ENCODE data around the gene EEF1G.
"Not testable (repeated sequence)": the region's sequence is repeated elsewhere in the genome, so short reads cannot be mapped to it uniquely, and the experiment has no call there.

EEF1G gene

GRCh38 chr11:62556875-62557631 is 16.6 kb downstream of the EEF1G start:
- peaks cover 26% of the 10 kb centered on the region for H3K36me3 ChIP-seq (ENCODE audit: control insufficient read depth, insufficient read depth, low read length)
- H3K4me1 ChIP-seq (ENCODE audit: control insufficient read depth, insufficient read depth, low read length), result peaks cover 58% of the 10 kb centered on the region
- peak overlapping the region; percentile 63 for H3K9ac ChIP-seq (ENCODE audit: low read depth, low read length)
- H3K9me3 ChIP-seq (ENCODE audit: control insufficient read depth, insufficient read depth, low read length), result no peaks in the 10 kb centered on the region
- H3K27me3 ChIP-seq (ENCODE audit: control insufficient read depth, insufficient read depth, low read length), result no peaks in the 10 kb centered on the region
- H3K4me3 ChIP-seq (ENCODE audit: low read depth, low read length), result no peak overlapping the region

- H3K4me3 ChIP-seq (ENCODE audit: low read depth, low read length), result no peak overlapping the region
- H3K9me3 ChIP-seq (ENCODE audit: control insufficient read depth, insufficient read depth, low read length), result no peaks in the 10 kb centered on the region
- H3K36me3 ChIP-seq (ENCODE audit: control insufficient read depth, insufficient read depth, low read length), result peaks cover 26% of the 10 kb centered on the region
- H3K4me1 ChIP-seq (ENCODE audit: control insufficient read depth, insufficient read depth, low read length), result peaks cover 63% of the 10 kb centered on the region
- peak overlapping the region; percentile 63 for H3K9ac ChIP-seq (ENCODE audit: low read depth, low read length)
- H3K27me3 ChIP-seq (ENCODE audit: control insufficient read depth, insufficient read depth, low read length), result no peaks in the 10 kb centered on the region
These were observed 17.4 kb downstream of the EEF1G start for GRCh38 chr11:62556108-62556874.

GRCh38 chr11:62555464-62556107 is 18.1 kb downstream of the EEF1G start:
- Histone ChIP-seq H3K27me3 (ENCODE audit: control insufficient read depth, insufficient read depth, low read length) (peaks cover 5% of the 10 kb centered on the region), H3K4me3 (ENCODE audit: low read depth, low read length) (no peak overlapping the region), H3K4me1 (ENCODE audit: control insufficient read depth, insufficient read depth, low read length) (peaks cover 58% of the 10 kb centered on the region), H3K9me3 (ENCODE audit: control insufficient read depth, insufficient read depth, low read length) (no peaks in the 10 kb centered on the region), H3K9ac (ENCODE audit: low read depth, low read length) (no peak overlapping the region), H3K36me3 (ENCODE audit: control insufficient read depth, insufficient read depth, low read length) (peaks cover 26% of the 10 kb centered on the region)

GRCh38 chr11:62554387-62555167 is 19.1 kb downstream of the EEF1G start:
- Histone ChIP-seq H3K4me1 (ENCODE audit: control insufficient read depth, insufficient read depth, low read length) (peaks cover 50% of the 10 kb centered on the region), H3K36me3 (ENCODE audit: control insufficient read depth, insufficient read depth, low read length) (peaks cover 18% of the 10 kb centered on the region), H3K27me3 (ENCODE audit: control insufficient read depth, insufficient read depth, low read length) (peaks cover 16% of the 10 kb centered on the region), H3K4me3 (ENCODE audit: low read depth, low read length) (no peak overlapping the region), H3K9me3 (ENCODE audit: control insufficient read depth, insufficient read depth, low read length) (no peaks in the 10 kb centered on the region), H3K9ac (ENCODE audit: low read depth, low read length) (no peak overlapping the region)

GRCh38 chr11:62553839-62554361 is 19.8 kb downstream of the EEF1G start:
- Histone ChIP-seq H3K4me1 (ENCODE audit: control insufficient read depth, insufficient read depth, low read length) (peaks cover 45% of the 10 kb centered on the region), H3K27me3 (ENCODE audit: control insufficient read depth, insufficient read depth, low read length) (peaks cover 22% of the 10 kb centered on the region), H3K36me3 (ENCODE audit: control insufficient read depth, insufficient read depth, low read length) (peaks cover 11% of the 10 kb centered on the region), H3K9me3 (ENCODE audit: control insufficient read depth, insufficient read depth, low read length) (no peaks in the 10 kb centered on the region), H3K4me3 (ENCODE audit: low read depth, low read length) (peak overlapping the region; percentile 16), H3K9ac (ENCODE audit: low read depth, low read length) (no peak overlapping the region)

- H3K4me3 ChIP-seq (ENCODE audit: low read depth, low read length), result peak overlapping the region; percentile 37
- H3K9me3 ChIP-seq (ENCODE audit: control insufficient read depth, insufficient read depth, low read length), result no peaks in the 10 kb centered on the region
- peaks cover 8% of the 10 kb centered on the region for H3K36me3 ChIP-seq (ENCODE audit: control insufficient read depth, insufficient read depth, low read length)
- H3K9ac ChIP-seq (ENCODE audit: low read depth, low read length), result peak overlapping the region; percentile 2
- H3K27me3 ChIP-seq (ENCODE audit: control insufficient read depth, insufficient read depth, low read length), result peaks cover 28% of the 10 kb centered on the region
- H3K4me1 ChIP-seq (ENCODE audit: control insufficient read depth, insufficient read depth, low read length), result peaks cover 45% of the 10 kb centered on the region
These were observed 20.4 kb downstream of the EEF1G start for GRCh38 chr11:62553080-62553838.

- H3K4me3 ChIP-seq (ENCODE audit: low read depth, low read length), result peak overlapping the region; percentile 37
These were observed 21.1 kb downstream of the EEF1G start for GRCh38 chr11:62552485-62553079.

GRCh38 chr11:62550478-62550877 is 23.2 kb downstream of the EEF1G start:
- Histone ChIP-seq H3K4me1 (ENCODE audit: control insufficient read depth, insufficient read depth, low read length) (peaks cover 32% of the 10 kb centered on the region), H3K27me3 (ENCODE audit: control insufficient read depth, insufficient read depth, low read length) (peaks cover 43% of the 10 kb centered on the region)
- not testable (repeated sequence) for H3K36me3 ChIP-seq (ENCODE audit: control insufficient read depth, insufficient read depth, low read length); H3K4me3 ChIP-seq (ENCODE audit: low read depth, low read length); H3K9ac ChIP-seq (ENCODE audit: low read depth, low read length); H3K9me3 ChIP-seq (ENCODE audit: control insufficient read depth, insufficient read depth, low read length)

More at GRCh38 chr11:62552485-62553079, 21.1 kb downstream of the EEF1G start:
- no peak overlapping the region for H3K9ac ChIP-seq (ENCODE audit: low read depth, low read length)
- peaks cover 8% of the 10 kb centered on the region for H3K36me3 ChIP-seq (ENCODE audit: control insufficient read depth, insufficient read depth, low read length)
- peaks cover 47% of the 10 kb centered on the region for H3K4me1 ChIP-seq (ENCODE audit: control insufficient read depth, insufficient read depth, low read length)
- H3K9me3 ChIP-seq (ENCODE audit: control insufficient read depth, insufficient read depth, low read length), result no peaks in the 10 kb centered on the region
- H3K27me3 ChIP-seq (ENCODE audit: control insufficient read depth, insufficient read depth, low read length), result peaks cover 35% of the 10 kb centered on the region

- Histone ChIP-seq H3K27me3 (ENCODE audit: control insufficient read depth, insufficient read depth, low read length) (peaks cover 60% of the 10 kb centered on the region), H3K9ac (ENCODE audit: low read depth, low read length) (no peak overlapping the region), H3K9me3 (ENCODE audit: control insufficient read depth, insufficient read depth, low read length) (no peaks in the 10 kb centered on the region), H3K36me3 (ENCODE audit: control insufficient read depth, insufficient read depth, low read length) (no peaks in the 10 kb centered on the region), H3K4me3 (ENCODE audit: low read depth, low read length) (no peak overlapping the region), H3K4me1 (ENCODE audit: control insufficient read depth, insufficient read depth, low read length) (peaks cover 27% of the 10 kb centered on the region)
These were observed 25.0 kb downstream of the EEF1G start for GRCh38 chr11:62548545-62549335.

Data from iPS-15b (cell line).